Islet of Langerhans (tissue), 1 donor: ENCODE data around the gene TMEM86B.

ENCODE experiments used
- FAIRE-seq: peaks from one replicate; lab custom pipeline; 2011; peaks lifted over from hg19 to GRCh38; lab: Jason Lieb, UNC

Gene TMEM86B

GRCh38 chr19:55257461-55258420, 29.2 kb upstream of the TMEM86B start:
- FAIRE-seq: no peak

- FAIRE-seq: no peak
Observed at GRCh38 chr19:55256562-55257460, 28.2 kb upstream of the TMEM86B start.

DNA sequence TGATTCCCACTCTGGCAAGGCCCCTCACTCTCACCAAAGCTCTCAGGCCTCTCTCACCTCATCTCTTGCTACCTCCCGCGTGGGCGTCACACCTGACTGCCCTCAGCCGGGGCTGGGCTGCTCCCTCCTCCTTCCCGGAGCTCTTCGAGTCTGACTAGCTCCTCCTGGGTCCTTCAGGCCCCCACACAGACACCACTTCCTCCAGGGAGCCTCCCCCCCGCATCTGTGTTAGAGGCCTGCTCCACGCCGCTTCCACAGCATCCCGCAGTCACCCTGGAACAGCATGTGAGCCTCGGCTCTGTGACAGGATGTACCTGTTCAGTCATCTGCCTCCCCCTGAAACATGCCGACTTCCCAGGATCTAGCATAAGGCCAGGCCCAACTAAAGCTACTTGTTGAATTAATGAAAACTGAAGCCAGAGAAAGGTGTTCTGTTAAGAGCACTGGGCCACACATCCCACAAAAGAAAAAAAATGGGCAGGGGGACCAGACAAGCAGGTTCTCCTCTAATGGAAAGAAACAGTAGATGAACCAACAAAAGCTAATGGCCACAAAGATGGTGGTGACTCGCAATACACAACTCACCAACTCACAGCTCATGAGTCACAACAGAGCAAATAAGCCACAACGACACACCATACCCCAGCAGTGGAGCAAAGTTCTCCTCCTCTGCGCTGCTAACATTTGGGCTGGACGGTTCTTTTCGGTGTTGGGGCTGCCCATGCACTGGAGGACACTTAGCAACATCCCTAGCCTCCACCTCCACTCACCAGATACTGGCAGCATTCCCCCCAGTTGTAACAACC, 27.3 kb upstream of the TMEM86B start:
- FAIRE-seq: no peak

DNA sequence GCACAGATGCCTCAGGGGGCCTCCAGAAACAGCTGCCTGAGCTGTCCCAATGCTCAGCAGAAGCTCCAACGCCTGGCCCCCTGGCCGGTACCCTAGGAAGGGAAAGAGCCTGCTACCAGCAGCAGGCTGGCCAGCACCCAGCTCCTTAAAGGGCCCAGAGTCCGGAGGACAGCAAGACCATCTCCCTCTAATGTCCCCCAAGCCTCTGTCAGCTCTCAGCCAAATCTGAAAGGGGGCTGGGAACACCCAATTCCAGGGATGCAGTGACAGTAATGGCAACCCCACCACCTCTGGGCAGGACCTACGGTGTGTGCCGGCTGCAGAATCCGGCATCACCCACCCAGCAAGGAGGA, 26.0 kb upstream of the TMEM86B start:
- FAIRE-seq: no peak

DNA sequence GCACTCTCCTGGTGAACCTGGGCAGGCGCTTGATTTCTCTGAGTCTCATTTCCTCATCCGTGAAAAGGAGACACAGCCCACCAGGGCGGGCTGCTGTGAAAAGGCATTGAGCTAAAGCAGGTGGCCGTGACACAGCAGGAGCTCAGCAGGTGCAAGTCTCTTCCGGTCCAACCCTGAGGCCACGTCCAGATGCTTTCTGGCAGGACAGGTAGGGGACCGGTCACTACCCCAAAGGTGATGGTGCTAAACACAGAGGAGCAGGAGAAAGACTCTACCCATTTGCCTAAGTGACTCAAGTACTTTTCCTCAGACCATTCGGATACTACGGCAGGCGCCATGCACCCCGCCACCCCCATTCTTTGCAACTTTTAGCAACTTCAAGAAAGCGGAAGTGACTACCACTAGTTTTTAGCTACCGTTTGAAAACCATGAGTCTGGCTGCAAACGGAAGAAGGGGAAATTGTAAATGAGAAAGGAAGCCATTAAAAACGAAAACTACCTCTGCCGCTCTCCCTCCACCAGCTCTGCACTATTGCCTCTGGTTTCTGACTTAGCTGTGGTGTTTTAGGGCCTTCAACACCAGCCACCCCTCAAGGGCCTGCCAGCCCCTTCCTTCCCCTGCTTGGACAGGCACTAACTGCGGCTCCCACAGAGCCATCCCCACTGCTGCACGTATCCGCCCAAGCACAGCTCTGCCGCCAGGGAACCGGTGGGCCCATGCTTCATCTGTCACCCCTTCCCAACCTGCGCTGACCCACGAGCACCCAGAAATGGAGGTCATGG, 25.5 kb upstream of the TMEM86B start:
- FAIRE-seq: no peak

- no peak for FAIRE-seq
Observed at GRCh38 chr19:55252760-55253663, 24.4 kb upstream of the TMEM86B start.

DNA sequence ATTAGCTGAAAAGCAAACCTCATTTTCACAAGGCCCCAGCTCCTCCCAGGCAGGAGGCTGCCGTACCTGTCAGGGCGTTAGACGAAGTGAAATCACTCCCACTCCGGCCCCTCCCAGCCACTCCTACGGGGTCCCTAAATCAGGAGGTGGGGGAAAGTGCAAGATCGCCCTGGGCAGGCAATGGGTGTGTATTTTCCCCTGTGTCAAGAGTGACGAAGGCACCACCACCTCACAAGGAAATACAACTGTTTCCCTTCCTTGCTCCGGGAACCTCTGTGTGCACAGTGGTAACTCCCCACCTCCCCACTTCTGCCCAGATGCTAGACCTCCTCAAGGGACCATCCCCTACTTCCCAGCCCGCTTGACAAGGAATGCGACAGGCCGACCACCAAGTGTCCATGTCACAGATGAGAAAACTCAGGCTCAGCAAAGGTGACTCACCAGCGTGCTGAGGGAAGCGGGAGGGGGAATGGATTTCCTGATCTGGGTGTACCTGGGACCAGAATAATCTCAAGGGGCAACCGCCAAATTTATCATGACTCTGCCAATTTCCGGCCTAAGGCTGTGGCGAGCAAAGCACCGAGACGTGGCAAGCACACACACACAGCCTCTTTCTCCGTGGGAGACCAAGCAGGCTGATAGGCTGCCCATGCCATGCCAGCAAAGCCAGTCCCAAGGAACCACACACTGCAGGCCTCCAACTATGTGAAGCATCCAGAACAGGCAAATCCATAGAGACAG, 22.9 kb upstream of the TMEM86B start:
- FAIRE-seq: no peak

GRCh38 chr19:55250262-55251036, 21.9 kb upstream of the TMEM86B start:
- FAIRE-seq: no peak

- no peak for FAIRE-seq
Observed at GRCh38 chr19:55249841-55250240, 21.3 kb upstream of the TMEM86B start.

GRCh38 chr19:55248704-55249103, 20.1 kb upstream of the TMEM86B start:
- no peak for FAIRE-seq

DNA sequence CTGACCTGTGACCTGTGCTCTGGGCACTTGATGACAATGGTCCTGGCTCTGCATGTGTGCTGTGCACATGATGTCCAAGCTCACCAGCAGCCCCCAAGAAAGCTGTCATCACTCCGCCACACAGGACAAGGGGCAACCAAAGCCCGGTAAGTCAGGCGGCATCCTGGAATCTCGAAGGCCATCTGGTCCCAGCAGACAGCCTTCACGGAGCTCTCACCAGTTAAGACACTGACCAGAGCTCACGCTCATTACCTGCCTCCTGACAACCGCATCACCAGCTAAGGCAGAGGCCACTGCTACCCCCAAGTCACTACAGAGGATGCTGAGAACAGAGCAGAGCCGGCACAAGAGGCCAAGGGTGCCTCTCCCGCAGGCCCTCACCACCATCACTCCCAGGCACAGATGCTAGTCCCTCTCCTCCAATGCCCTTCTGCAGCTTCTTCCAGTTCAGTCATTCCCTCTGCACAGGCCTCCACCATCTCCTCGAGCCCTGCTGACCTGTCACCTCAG, 19.7 kb upstream of the TMEM86B start:
- no peak for FAIRE-seq

- no peak for FAIRE-seq
Observed at GRCh38 chr19:55247621-55248099, 19.1 kb upstream of the TMEM86B start.

DNA sequence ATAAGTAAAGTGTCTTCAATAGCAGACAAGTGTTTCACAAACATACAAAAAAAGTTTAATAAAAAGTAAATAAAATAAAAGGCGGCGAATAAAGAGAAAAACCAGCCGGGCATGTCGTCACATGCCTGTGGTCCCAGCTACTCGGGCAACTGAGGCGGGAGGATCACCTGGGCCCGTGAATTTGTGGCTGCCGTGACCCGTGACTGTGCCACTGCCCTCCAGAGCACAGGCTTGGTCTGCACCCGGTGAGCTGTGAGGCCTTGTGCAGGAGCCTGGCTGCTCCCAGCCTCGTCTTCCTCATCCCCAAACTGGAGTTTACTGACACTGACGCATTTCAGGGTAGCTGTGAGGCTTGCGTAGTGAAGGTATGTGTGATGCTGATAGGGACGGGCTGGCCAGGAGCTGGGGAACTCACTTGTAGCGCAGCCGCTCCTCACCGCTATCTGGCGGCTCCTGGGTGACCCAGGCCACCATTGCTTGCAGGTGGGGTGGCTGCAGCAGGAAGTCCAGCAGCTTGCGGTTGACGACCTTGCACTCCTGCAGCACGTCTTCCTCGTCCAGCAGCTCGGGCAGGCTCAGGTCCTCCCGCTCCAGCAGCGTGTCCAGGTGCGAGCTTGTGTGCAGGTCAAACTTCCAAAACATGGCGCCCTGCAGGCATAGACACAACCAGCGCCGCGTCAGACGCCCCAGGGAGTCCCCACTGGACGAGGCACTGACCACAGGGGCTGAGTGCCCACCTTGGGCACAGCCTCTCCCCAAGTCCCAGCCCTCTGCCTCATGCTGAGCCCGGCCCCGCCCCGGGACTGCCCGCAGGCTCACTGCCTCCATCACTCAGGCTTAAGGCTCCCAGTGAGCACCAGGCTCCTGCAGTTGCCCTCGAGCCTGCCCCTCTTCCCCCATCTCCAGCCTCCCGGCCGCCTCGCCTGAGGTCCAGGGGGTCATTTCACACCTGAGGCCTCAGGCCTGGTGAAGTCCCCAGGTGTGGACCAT, 18.2 kb upstream of the TMEM86B start:
- FAIRE-seq: no peak

- no peak for FAIRE-seq
Observed at GRCh38 chr19:55245236-55245904, 16.8 kb upstream of the TMEM86B start.

GRCh38 chr19:55244004-55244680, 15.6 kb upstream of the TMEM86B start:
- FAIRE-seq: no peak

- FAIRE-seq: no peak
Observed at GRCh38 chr19:55242517-55242916, 14.0 kb upstream of the TMEM86B start.
